ENCODE data around the gene PRKCB.

The PRKCB gene

GRCh38 chr16:23863511-23864422, 28.0 kb downstream of the PRKCB start:
- WGBS (ENCODE audit: insufficient coverage, insufficient read length), result no CpG with 5 or more reads among the region's 12 CpGs
- no peaks in the 10 kb centered on the region; the same call in none of the 2 replicates for H3K27me3 ChIP-seq (ENCODE audit: control insufficient read depth, insufficient read depth, low read length)
- H3K27ac ChIP-seq (ENCODE audit: low read length), result no peak overlapping the region
- H3K4me1 ChIP-seq (ENCODE audit: control insufficient read depth, insufficient read depth, low read length), result no peaks in the 10 kb centered on the region
- no peak overlapping the region for H3K4me3 ChIP-seq (ENCODE audit: low read length)
- no peaks in the 10 kb centered on the region for H3K9me3 ChIP-seq (ENCODE audit: control insufficient read depth, insufficient read depth, low read length)
- H3K36me3 ChIP-seq (ENCODE audit: control insufficient read depth, insufficient read depth, low read length), result no peaks in the 10 kb centered on the region
- no peak for DNase-seq (ENCODE audit: low read depth, low spot score)

GRCh38 chr16:23865853-23866252, 30.1 kb downstream of the PRKCB start:
- Histone ChIP-seq H3K27ac (ENCODE audit: low read length) (no peak overlapping the region), H3K4me3 (ENCODE audit: low read length) (no peak overlapping the region), H3K4me1 (ENCODE audit: control insufficient read depth, insufficient read depth, low read length) (peaks cover 2% of the 10 kb centered on the region; the same call in 1 of the 2 replicates), H3K36me3 (ENCODE audit: control insufficient read depth, insufficient read depth, low read length) (no peaks in the 10 kb centered on the region), H3K9me3 (ENCODE audit: control insufficient read depth, insufficient read depth, low read length) (no peaks in the 10 kb centered on the region), H3K27me3 (ENCODE audit: control insufficient read depth, insufficient read depth, low read length) (no peaks in the 10 kb centered on the region; the same call in 1 of the 2 replicates)
- peak; percentile 13 for DNase-seq (ENCODE audit: low read depth, low spot score)
- no CpG with 5 or more reads among the region's 2 CpGs for WGBS (ENCODE audit: insufficient coverage, insufficient read length)

- Histone ChIP-seq H3K36me3 (ENCODE audit: control insufficient read depth, insufficient read depth, low read length) (no peaks in the 10 kb centered on the region), H3K27ac (ENCODE audit: low read length) (no peak overlapping the region), H3K4me3 (ENCODE audit: low read length) (no peak overlapping the region), H3K27me3 (ENCODE audit: control insufficient read depth, insufficient read depth, low read length) (no peaks in the 10 kb centered on the region; the same call in 1 of the 2 replicates), H3K4me1 (ENCODE audit: control insufficient read depth, insufficient read depth, low read length) (peaks cover 2% of the 10 kb centered on the region; the same call in 1 of the 2 replicates), H3K9me3 (ENCODE audit: control insufficient read depth, insufficient read depth, low read length) (no peaks in the 10 kb centered on the region)
- no peak for DNase-seq (ENCODE audit: low read depth, low spot score)
- WGBS (ENCODE audit: insufficient coverage, insufficient read length), result no CpG with 5 or more reads among the region's 4 CpGs
These were observed 30.8 kb downstream of the PRKCB start for GRCh38 chr16:23866621-23867020.

GRCh38 chr16:23867566-23867965, 31.8 kb downstream of the PRKCB start:
- Histone ChIP-seq H3K4me3 (ENCODE audit: low read length) (no peak overlapping the region), H3K27ac (ENCODE audit: low read length) (no peak overlapping the region), H3K36me3 (ENCODE audit: control insufficient read depth, insufficient read depth, low read length) (no peaks in the 10 kb centered on the region), H3K27me3 (ENCODE audit: control insufficient read depth, insufficient read depth, low read length) (no peaks in the 10 kb centered on the region; the same call in 1 of the 2 replicates), H3K9me3 (ENCODE audit: control insufficient read depth, insufficient read depth, low read length) (no peaks in the 10 kb centered on the region), H3K4me1 (ENCODE audit: control insufficient read depth, insufficient read depth, low read length) (peaks cover 2% of the 10 kb centered on the region; the same call in 1 of the 2 replicates)
- no peak for DNase-seq (ENCODE audit: low read depth, low spot score)
- no CpG with 5 or more reads among the region's 2 CpGs for WGBS (ENCODE audit: insufficient coverage, insufficient read length)

GRCh38 chr16:23868136-23868535, 32.4 kb downstream of the PRKCB start:
- no peak overlapping the region for H3K4me3 ChIP-seq (ENCODE audit: low read length)
- H3K4me1 ChIP-seq (ENCODE audit: control insufficient read depth, insufficient read depth, low read length), result peaks cover 2% of the 10 kb centered on the region; the same call in 1 of the 2 replicates
- DNase-seq (ENCODE audit: low read depth, low spot score), result no peak
- H3K9me3 ChIP-seq (ENCODE audit: control insufficient read depth, insufficient read depth, low read length), result no peaks in the 10 kb centered on the region
- no peaks in the 10 kb centered on the region for H3K36me3 ChIP-seq (ENCODE audit: control insufficient read depth, insufficient read depth, low read length)
- no peak overlapping the region for H3K27ac ChIP-seq (ENCODE audit: low read length)
- H3K27me3 ChIP-seq (ENCODE audit: control insufficient read depth, insufficient read depth, low read length), result no peaks in the 10 kb centered on the region; the same call in 1 of the 2 replicates
- no CpG with 5 or more reads among the region's 1 CpG for WGBS (ENCODE audit: insufficient coverage, insufficient read length)

GRCh38 chr16:23869052-23869451, 33.3 kb downstream of the PRKCB start:
- no peak for DNase-seq (ENCODE audit: low read depth, low spot score)
- Histone ChIP-seq H3K4me1 (ENCODE audit: control insufficient read depth, insufficient read depth, low read length) (peaks cover 2% of the 10 kb centered on the region; the same call in 1 of the 2 replicates), H3K36me3 (ENCODE audit: control insufficient read depth, insufficient read depth, low read length) (no peaks in the 10 kb centered on the region), H3K4me3 (ENCODE audit: low read length) (no peak overlapping the region), H3K27me3 (ENCODE audit: control insufficient read depth, insufficient read depth, low read length) (no peaks in the 10 kb centered on the region; the same call in 1 of the 2 replicates), H3K27ac (ENCODE audit: low read length) (no peak overlapping the region), H3K9me3 (ENCODE audit: control insufficient read depth, insufficient read depth, low read length) (no peaks in the 10 kb centered on the region)
- no CpG with 5 or more reads among the region's 5 CpGs for WGBS (ENCODE audit: insufficient coverage, insufficient read length)

- Histone ChIP-seq H3K4me3 (ENCODE audit: low read length) (no peak overlapping the region), H3K36me3 (ENCODE audit: control insufficient read depth, insufficient read depth, low read length) (no peaks in the 10 kb centered on the region), H3K9me3 (ENCODE audit: control insufficient read depth, insufficient read depth, low read length) (no peaks in the 10 kb centered on the region), H3K27ac (ENCODE audit: low read length) (no peak overlapping the region), H3K4me1 (ENCODE audit: control insufficient read depth, insufficient read depth, low read length) (peaks cover 2% of the 10 kb centered on the region; the same call in 1 of the 2 replicates), H3K27me3 (ENCODE audit: control insufficient read depth, insufficient read depth, low read length) (no peaks in the 10 kb centered on the region; the same call in 1 of the 2 replicates)
- DNase-seq (ENCODE audit: low read depth, low spot score), result no peak
- no CpG with 5 or more reads among the region's 3 CpGs for WGBS (ENCODE audit: insufficient coverage, insufficient read length)
These were observed 36.1 kb downstream of the PRKCB start for GRCh38 chr16:23871924-23872323.

GRCh38 chr16:23874613-23875294, 39.0 kb downstream of the PRKCB start:
- Histone ChIP-seq H3K4me1 (ENCODE audit: control insufficient read depth, insufficient read depth, low read length) (no peaks in the 10 kb centered on the region), H3K27me3 (ENCODE audit: control insufficient read depth, insufficient read depth, low read length) (no peaks in the 10 kb centered on the region), H3K36me3 (ENCODE audit: control insufficient read depth, insufficient read depth, low read length) (no peaks in the 10 kb centered on the region), H3K27ac (ENCODE audit: low read length) (no peak overlapping the region), H3K9me3 (ENCODE audit: control insufficient read depth, insufficient read depth, low read length) (no peaks in the 10 kb centered on the region), H3K4me3 (ENCODE audit: low read length) (no peak overlapping the region)
- no peak for DNase-seq (ENCODE audit: low read depth, low spot score)
- WGBS (ENCODE audit: insufficient coverage, insufficient read length), result no CpG with 5 or more reads among the region's 5 CpGs

GRCh38 chr16:23876256-23876896, 40.6 kb downstream of the PRKCB start:
- WGBS (ENCODE audit: insufficient coverage, insufficient read length), result no CpG with 5 or more reads among the region's 6 CpGs
- Histone ChIP-seq H3K9me3 (ENCODE audit: control insufficient read depth, insufficient read depth, low read length) (no peaks in the 10 kb centered on the region), H3K27ac (ENCODE audit: low read length) (no peak overlapping the region), H3K4me1 (ENCODE audit: control insufficient read depth, insufficient read depth, low read length) (no peaks in the 10 kb centered on the region), H3K36me3 (ENCODE audit: control insufficient read depth, insufficient read depth, low read length) (no peaks in the 10 kb centered on the region), H3K4me3 (ENCODE audit: low read length) (no peak overlapping the region), H3K27me3 (ENCODE audit: control insufficient read depth, insufficient read depth, low read length) (no peaks in the 10 kb centered on the region)
- DNase-seq (ENCODE audit: low read depth, low spot score), result no peak

All from iPS DF 6.9 (cell line).